Muscle of leg (tissue), 11 donors: ENCODE data around the gene DBP. TPM values are rescaled to one million over a fixed set of nuclear protein-coding genes. Genes with fewer than 3 reads are reported as not detected.

Experiments
- DNase-seq: peaks from one replicate; pipeline ENCODE4 v3.0.0; 2013
- H3K27ac ChIP-seq: one replicate; pipeline ENCODE4 v1.5.1; 2013; ENCODE audit warnings: mild to moderate bottlenecking, low read length, control low read depth
- H3K27me3 ChIP-seq: one replicate; pipeline ENCODE4 v1.6.1; 2013; ENCODE audit warnings: low read length; ENCODE audit not compliant: control insufficient read depth, insufficient read depth
- H3K36me3 ChIP-seq: one replicate; pipeline ENCODE4 v1.6.1; 2013; ENCODE audit warnings: low read length; ENCODE audit not compliant: control insufficient read depth, insufficient read depth
- H3K4me1 ChIP-seq: one replicate; pipeline ENCODE4 v1.6.1; 2013; ENCODE audit warnings: low read length; ENCODE audit not compliant: control insufficient read depth, insufficient read depth
- H3K4me3 ChIP-seq: one replicate; pipeline ENCODE4 v1.5.1; 2013; ENCODE audit warnings: low read length, control low read depth
- H3K9me3 ChIP-seq: replicated peaks from 2 replicates; pipeline ENCODE4 v1.6.1; 2013; ENCODE audit warnings: low read depth, low read length; ENCODE audit not compliant: control insufficient read depth
- WGBS: methylation state at CpG from one replicate; pipeline ENCODE4 v1.1.5; 2013; ENCODE audit warnings: missing lambda C conversion rate; ENCODE audit not compliant: insufficient coverage; 5-methylcytosine and 5-hydroxymethylcytosine counted together
- polyA plus RNA-seq, 8 donors: library from polyadenylated mRNA; unstranded; fragments of 120-200 nt; gene quantifications; one replicate each; pipeline versions ENCODE4 v1.2.1 to v1.2.3, GENCODE V29; 2013; ENCODE audit warnings: inconsistent platforms in 1 of 8, low replicate concordance in 1 of 8; ENCODE audit not compliant: insufficient read length in 8 of 8, insufficient read depth in 1 of 8
- total RNA-seq: library from RNA; stranded (reverse); fragments of 120-200 nt; gene quantifications from one replicate; pipeline ENCODE4 v1.2.4, GENCODE V29; 2013

Gene DBP
- total and polyA plus RNA-seq, 9 donors = 3.0 to 10.8 (median 6.6) TPM

DNA sequence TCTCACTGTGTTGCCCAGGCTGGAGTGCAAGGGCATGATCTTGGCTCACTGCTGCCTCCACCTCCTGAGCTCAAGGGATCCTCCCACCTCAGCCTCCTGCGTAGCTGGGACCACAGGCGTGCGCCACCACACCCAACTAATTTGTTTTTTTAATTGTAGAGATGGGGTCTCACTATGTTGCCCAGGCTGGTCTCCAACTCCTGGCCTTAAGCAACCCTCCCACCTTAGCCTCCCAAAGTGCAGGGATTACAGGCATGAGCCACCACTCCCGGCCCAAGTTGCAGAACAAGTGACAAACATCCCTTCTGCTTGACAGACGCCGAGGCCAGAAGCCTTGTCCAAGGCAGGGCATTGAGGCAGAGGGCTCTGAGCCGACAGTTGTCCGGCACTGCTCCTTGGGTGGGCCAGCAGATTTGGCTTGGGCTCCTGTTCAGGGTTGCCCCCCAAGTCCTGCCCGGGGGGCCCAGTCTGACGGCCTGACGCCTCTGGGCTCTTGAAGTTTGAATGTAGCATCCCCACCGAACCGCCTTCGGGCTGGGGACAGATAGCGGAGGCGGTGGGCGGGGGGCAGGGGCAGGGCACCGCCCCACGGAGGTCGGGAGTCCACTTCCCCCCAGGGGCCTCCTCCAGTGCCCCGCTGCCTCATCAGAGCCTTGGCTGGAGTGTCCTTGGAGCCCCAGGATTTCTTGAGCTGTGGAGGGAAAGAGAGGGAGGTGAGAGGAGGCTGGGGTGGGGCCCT lies 36.3 kb downstream of the DBP start:
- Histone ChIP-seq H3K4me3 (no peak overlapping the region), H3K4me1 (no peaks in the 10 kb centered on the region), H3K36me3 (no peaks in the 10 kb centered on the region), H3K27ac (no peak overlapping the region), H3K9me3 (no peaks in the 10 kb centered on the region), H3K27me3 (peaks cover 5% of the 10 kb centered on the region)
- no peak for DNase-seq
- WGBS = 80% methylated on average over 18 of the region's 21 CpGs

DNA sequence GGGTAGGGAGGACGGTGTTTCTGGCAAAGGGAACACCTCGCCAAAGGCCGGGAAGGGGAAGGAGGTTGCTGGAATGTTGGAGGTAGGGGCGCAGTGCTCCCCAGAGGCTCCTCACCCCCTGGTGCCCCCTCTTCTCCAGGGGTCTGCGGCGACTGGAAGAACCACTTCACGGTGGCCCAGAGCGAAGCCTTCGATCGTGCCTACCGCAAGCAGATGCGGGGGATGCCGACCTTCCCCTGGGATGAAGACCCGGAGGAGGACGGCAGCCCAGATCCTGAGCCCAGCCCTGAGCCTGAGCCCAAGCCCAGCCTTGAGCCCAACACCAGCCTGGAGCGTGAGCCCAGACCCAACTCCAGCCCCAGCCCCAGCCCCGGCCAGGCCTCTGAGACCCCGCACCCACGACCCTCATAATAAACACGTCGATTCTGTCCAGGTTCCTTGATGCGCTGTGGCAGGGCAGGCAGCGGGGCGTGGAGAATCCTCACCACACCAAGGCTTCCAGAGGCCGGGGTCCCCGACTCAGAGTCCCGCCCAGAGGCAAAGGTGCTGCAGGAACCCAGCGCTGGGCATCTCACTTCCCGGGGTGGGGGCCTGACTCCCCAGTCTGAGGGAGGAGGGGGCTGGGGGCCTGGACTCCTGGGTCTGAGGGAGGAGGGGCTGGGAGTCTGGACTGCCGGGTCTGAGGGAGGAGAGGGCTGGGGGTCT lies 38.0 kb downstream of the DBP start:
- DNase-seq = no peak
- Histone ChIP-seq H3K27ac (no peak overlapping the region), H3K27me3 (peaks cover 5% of the 10 kb centered on the region), H3K9me3 (no peaks in the 10 kb centered on the region), H3K36me3 (no peaks in the 10 kb centered on the region), H3K4me1 (no peaks in the 10 kb centered on the region), H3K4me3 (no peak overlapping the region)
- 64% methylated on average over 23 of the region's 30 CpGs for WGBS

DNA sequence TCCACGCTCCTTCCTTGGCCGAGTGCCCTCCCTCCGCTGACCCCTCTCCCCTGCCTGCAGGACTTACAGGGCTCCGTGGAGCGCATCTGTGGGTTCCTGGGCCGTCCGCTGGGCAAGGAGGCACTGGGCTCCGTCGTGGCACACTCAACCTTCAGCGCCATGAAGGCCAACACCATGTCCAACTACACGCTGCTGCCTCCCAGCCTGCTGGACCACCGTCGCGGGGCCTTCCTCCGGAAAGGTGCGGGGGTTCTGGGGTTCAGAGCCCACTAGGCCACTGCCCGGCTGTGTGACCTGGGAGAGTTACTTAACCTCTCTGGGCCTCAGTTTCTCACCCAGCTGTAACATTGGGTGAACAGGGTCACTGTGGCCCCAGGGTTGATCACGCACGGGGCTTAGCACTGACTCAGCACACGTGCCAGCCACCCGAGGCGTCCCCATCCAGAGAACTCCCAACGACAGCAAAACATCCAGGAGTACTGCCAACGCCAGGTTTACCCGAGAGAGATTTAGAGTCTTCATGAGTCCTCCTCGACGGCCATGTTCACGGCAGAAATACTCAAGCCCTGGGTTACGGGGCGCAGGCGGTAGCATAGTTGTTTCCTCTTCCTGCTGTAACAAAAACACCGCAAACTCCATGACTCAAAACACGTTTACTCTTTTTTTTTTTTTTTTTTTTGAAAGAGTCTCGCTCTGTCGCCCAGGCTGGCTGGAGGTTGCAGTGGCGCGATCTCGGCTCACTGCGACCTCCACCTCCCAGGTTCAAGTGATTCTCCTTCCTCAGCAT lies 40.3 kb downstream of the DBP start:
- no peaks in the 10 kb centered on the region for H3K4me1 ChIP-seq
- H3K27ac ChIP-seq = no peak overlapping the region
- DNase-seq = no peak
- H3K36me3 ChIP-seq = no peaks in the 10 kb centered on the region
- WGBS = 86% methylated on average over 26 of the region's 39 CpGs
- peaks cover 5% of the 10 kb centered on the region for H3K27me3 ChIP-seq
- no peaks in the 10 kb centered on the region for H3K9me3 ChIP-seq
- H3K4me3 ChIP-seq = no peak overlapping the region

DNA sequence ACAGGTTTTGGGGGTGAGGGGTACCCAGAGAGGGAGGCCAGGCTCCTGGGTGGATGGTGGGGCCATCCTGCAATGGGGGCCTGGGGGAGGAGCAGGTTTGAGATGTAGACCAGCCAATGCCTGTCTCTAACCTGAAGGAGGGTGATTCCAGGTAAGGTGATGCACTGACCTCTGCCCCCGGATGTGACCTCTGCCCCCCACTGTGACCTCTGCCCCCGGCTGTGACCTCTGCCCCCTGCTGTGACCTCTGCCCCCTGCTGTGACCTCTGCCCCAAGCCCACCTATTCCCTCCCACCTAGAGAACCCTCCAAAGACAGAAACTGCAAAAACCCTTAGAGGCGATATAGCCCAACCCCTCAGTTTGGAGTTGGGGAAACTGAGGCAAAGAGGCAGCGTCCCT lies 40.9 kb downstream of the DBP start:
- no peak overlapping the region for H3K27ac ChIP-seq
- no peaks in the 10 kb centered on the region for H3K36me3 ChIP-seq
- H3K27me3 ChIP-seq = peaks cover 6% of the 10 kb centered on the region
- no peak overlapping the region for H3K4me3 ChIP-seq
- no peaks in the 10 kb centered on the region for H3K9me3 ChIP-seq
- no peaks in the 10 kb centered on the region for H3K4me1 ChIP-seq
- no peak for DNase-seq
- 86% methylated on average over 2 of the region's 4 CpGs for WGBS

DNA sequence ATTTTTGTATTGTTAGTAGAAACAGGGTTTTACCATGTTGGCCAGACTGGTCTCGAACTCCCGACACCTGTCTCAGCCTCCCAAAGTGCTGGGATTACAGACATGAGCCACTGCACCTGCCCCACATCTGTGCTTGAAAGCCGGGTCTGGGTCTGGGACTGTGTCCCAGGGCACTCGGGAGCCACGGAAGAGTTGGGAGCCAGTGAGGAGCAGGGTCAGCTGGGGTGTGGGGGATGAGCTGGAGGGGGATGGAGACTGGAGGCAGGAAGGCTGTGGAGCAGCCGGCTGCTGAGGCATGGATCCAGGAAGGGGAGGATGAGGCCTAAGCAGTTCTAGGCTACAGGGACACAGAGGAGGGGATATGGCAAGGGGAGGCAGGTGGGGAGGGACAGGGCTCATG lies 41.3 kb downstream of the DBP start:
- WGBS = 53% methylated on average over 6 of the region's 6 CpGs
- DNase-seq = no peak
- Histone ChIP-seq H3K27me3 (peaks cover 7% of the 10 kb centered on the region), H3K36me3 (no peaks in the 10 kb centered on the region), H3K9me3 (no peaks in the 10 kb centered on the region), H3K4me3 (no peak overlapping the region), H3K27ac (no peak overlapping the region), H3K4me1 (no peaks in the 10 kb centered on the region)

DNA sequence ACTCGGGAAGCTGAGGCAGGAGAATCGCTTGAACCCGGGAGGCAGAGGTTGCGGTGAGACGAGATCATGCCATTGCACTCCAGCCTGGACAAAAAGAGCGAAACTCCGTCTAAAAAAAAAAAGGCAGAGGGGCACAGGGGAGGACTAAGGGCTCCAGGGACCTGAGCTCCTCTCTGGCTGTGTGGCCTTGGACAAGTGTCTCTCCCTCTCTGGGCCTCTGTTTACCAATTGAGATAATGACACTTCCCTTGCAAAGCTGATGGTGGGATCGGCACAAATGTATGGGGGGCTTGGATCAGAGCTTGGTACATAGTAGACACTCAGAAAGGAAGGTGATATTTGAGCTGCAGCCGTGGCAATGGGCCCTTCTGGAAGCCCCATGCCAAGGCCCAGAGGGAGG lies 42.0 kb downstream of the DBP start:
- Histone ChIP-seq H3K36me3 (no peaks in the 10 kb centered on the region), H3K27ac (no peak overlapping the region), H3K9me3 (no peaks in the 10 kb centered on the region), H3K27me3 (peaks cover 7% of the 10 kb centered on the region), H3K4me1 (no peaks in the 10 kb centered on the region), H3K4me3 (no peak overlapping the region)
- no peak for DNase-seq
- 91% methylated on average over 9 of the region's 9 CpGs for WGBS

DNA sequence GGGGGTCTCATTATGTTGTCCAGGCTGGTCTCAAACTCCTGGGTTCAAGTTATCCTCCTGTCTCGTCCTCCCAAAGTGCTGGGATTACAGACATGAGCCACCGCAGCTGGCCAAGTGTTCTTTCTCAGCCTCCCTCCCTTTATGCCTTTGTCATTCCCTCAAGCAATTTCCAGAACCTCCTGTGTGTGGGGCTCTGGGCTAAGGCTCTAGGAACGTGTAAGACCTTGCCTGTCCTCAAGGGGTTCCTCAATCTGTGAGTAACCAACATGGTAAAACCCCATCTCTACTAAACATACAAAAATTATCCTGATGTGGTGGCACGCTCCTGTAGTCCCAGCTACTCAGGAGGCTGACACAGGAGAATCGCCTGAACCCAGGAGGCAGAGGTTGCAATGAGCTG lies 46.2 kb downstream of the DBP start:
- no peaks in the 10 kb centered on the region for H3K36me3 ChIP-seq
- no peak for DNase-seq
- H3K4me3 ChIP-seq = no peak overlapping the region
- 90% methylated on average over 2 of the region's 5 CpGs for WGBS
- no peaks in the 10 kb centered on the region for H3K9me3 ChIP-seq
- H3K27me3 ChIP-seq = peaks cover 9% of the 10 kb centered on the region
- H3K4me1 ChIP-seq = peaks cover 6% of the 10 kb centered on the region
- H3K27ac ChIP-seq = no peak overlapping the region

DNA sequence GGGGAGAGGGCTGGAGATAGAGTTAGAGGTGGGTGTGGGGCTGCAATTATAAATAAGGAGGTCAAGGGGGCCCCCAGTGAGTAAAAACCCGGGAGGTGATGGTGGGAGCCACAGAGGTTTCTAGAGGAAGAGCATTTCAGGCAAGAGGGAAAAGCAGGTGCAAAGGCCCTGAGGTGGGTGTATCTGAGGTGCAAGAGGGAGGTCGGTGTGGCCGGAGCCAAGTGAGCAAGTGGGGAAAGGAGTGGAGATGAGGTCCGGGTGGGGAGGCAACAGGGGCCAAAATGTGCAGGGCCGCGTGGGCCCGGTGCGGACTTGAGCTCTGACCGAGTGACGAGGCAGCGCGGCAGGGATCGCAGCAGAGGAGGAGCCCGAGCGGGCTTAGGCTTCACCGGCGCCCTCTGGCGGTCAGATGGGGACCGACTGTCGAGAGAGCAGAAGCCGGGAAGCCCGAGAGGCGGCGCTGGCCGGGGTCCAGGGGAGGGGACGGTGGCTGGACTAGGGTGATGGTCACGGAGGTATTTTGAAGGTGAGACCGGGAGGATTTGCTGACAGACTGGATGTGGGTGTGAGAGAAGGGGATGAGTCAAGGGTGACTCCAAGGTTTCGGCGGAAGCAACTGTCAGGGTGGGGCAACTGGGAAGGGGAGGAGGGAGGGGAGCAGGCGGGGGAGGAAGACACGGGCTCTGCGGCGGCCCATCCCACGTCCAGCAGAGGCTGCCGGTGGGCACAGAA lies 48.3 kb downstream of the DBP start:
- H3K27me3 ChIP-seq = peaks cover 9% of the 10 kb centered on the region
- H3K9me3 ChIP-seq = no peaks in the 10 kb centered on the region
- H3K36me3 ChIP-seq = no peaks in the 10 kb centered on the region
- peaks cover 12% of the 10 kb centered on the region for H3K4me1 ChIP-seq
- peak; percentile 90 for DNase-seq
- H3K4me3 ChIP-seq = peak overlapping the region; percentile 26
- 4% methylated on average over 36 of the region's 36 CpGs for WGBS
- no peak overlapping the region for H3K27ac ChIP-seq

DNA sequence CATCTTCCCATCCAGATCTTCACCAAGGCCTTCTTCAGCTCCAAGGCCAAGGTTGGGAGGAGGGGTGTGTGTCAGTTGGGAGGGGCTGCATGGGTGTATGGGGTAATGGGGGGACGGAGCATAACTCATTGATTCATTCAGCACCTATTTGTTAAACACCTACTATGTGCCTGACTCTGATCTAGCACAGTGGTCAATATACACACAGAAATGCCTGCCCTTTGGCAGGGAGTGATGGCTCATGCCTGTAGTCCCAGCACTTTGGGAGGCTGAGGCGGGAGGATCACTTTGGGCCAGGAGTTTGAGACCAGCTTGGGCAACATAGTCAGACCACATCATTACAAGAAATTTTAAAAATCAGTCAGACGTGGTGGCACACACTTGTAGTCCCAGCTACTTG lies 49.8 kb downstream of the DBP start:
- DNase-seq = no peak
- H3K27me3 ChIP-seq = peaks cover 9% of the 10 kb centered on the region
- no CpG with 5 or more reads among the region's 3 CpGs for WGBS
- H3K9me3 ChIP-seq = no peaks in the 10 kb centered on the region
- H3K27ac ChIP-seq = no peak overlapping the region
- H3K36me3 ChIP-seq = no peaks in the 10 kb centered on the region
- peaks cover 12% of the 10 kb centered on the region for H3K4me1 ChIP-seq
- H3K4me3 ChIP-seq = no peak overlapping the region

DNA sequence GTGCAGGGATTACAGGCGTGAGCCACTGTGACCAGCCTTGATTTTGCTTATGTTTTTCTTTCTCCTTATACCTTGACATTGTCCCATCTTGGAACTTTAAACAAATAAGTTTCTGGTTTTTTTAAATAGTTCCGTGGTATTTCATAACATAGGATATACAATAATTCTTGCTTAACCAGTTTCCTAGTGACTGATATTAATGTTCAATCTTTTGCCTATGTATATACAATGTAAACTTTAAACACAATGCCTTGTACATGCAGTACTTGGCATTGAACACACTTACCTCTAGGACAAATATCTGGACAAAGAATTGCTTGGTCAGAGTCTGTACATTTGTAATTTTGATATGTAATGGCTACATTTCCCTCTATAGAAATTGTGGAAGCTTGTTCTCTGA lies 55.0 kb downstream of the DBP start:
- H3K4me3 ChIP-seq = no peak overlapping the region
- no CpG with 5 or more reads among the region's 2 CpGs for whole genome bisulfite sequencing
- DNase-seq = no peak

More for the DNA sequence above, 55.0 kb downstream of the DBP start:
- Histone ChIP-seq H3K36me3 (no peaks in the 10 kb centered on the region), H3K9me3 (no peaks in the 10 kb centered on the region), H3K27me3 (peaks cover 2% of the 10 kb centered on the region), H3K27ac (no peak overlapping the region), H3K4me1 (peaks cover 6% of the 10 kb centered on the region)
